WTC11 (cell line): ENCODE data around the gene ABHD6. TPM values are rescaled to one million over a fixed set of nuclear protein-coding genes. Genes with fewer than 3 reads are reported as not detected.
A peak's percentile ranks its signal among the peaks of the same experiment; 100 is the strongest.
"Not testable (repeated sequence)": the region's sequence is repeated elsewhere in the genome, so short reads cannot be mapped to it uniquely, and the experiment has no call there.

Source experiments
- ATAC-seq: fragments of 200-7000 bp; cut with Tn5 transposase; 2 replicates; pipeline ENCODE4 v1.10.0; 2021; ENCODE audit warnings: mild to moderate bottlenecking, moderate library complexity
- CTCF ChIA-PET: fragments of 300-600 bp; sonication (Branson Sonifier 250); formaldehyde crosslinking; loops from one replicate; lab custom pipeline; 2021; ENCODE audit warnings: antibody characterized with exemption; lab: Charles Lee
- POLR2A ChIA-PET: fragments of 350-600 bp; sonication (Branson Sonifier 250); formaldehyde crosslinking; loops from one replicate; lab custom pipeline; 2021; ENCODE audit warnings: antibody characterized with exemption; lab: Charles Lee
- DNase-seq: peaks from one replicate; pipeline ENCODE4 v3.0.0; 2021; ENCODE audit warnings: low spot score
- H3K27ac Mint-ChIP-seq: 2 replicates; pipeline ENCODE4 v1.8.0; 2021; ENCODE audit warnings: mixed read lengths
- H3K27me3 Mint-ChIP-seq: 2 replicates; pipeline ENCODE4 v1.8.0; 2021; ENCODE audit warnings: low read depth, mild to moderate bottlenecking, moderate library complexity, mixed read lengths
- H3K36me3 Mint-ChIP-seq: 2 replicates; pipeline ENCODE4 v1.8.0; 2021; ENCODE audit warnings: mixed read lengths
- H3K4me1 Mint-ChIP-seq: 2 replicates; pipeline ENCODE4 v1.8.0; 2022; ENCODE audit warnings: mixed read lengths
- H3K4me3 Mint-ChIP-seq: 2 replicates; pipeline ENCODE4 v1.8.0; 2021; ENCODE audit warnings: mild to moderate bottlenecking, moderate library complexity, mixed read lengths
- H3K9me3 Mint-ChIP-seq: 2 replicates; pipeline ENCODE4 v1.8.0; 2021; ENCODE audit warnings: mixed read lengths
- AR ChIP-seq: fragments of 250-450 bp; sonication (Bioruptor Pico); IDR thresholded peaks from 2 replicates; pipeline ENCODE4 v1.9.0; 2021; ENCODE audit warnings: mild to moderate bottlenecking
- ATF1 ChIP-seq: sonication (generic); formaldehyde crosslinking; IDR thresholded peaks from 2 replicates; pipeline ENCODE4 v1.8.1; 2023; ENCODE audit warnings: mild to moderate bottlenecking, moderate library complexity, missing genetic modification reagents
- EMX1 ChIP-seq: fragments of 250-450 bp; sonication (Bioruptor Pico); IDR thresholded peaks from 2 replicates; pipeline ENCODE4 v1.8.0; 2021; ENCODE audit warnings: mild to moderate bottlenecking
- ERG ChIP-seq: fragments of 250-450 bp; sonication (Bioruptor Pico); IDR thresholded peaks from 2 replicates; pipeline ENCODE4 v1.8.0; 2021; ENCODE audit warnings: mild to moderate bottlenecking
- ESRRA ChIP-seq: sonication (generic); formaldehyde crosslinking; IDR thresholded peaks from 2 replicates; pipeline ENCODE4 v1.8.1; 2022; ENCODE audit warnings: mild to moderate bottlenecking, missing genetic modification reagents, borderline replicate concordance
- ETV6 ChIP-seq: sonication (generic); formaldehyde crosslinking; IDR thresholded peaks from 2 replicates; pipeline ENCODE4 v1.8.1; 2022; ENCODE audit warnings: mild to moderate bottlenecking, missing genetic modification reagents
- GABPB1 ChIP-seq: sonication (generic); formaldehyde crosslinking; IDR thresholded peaks from 2 replicates; pipeline ENCODE4 v1.8.1; 2023; ENCODE audit warnings: mild to moderate bottlenecking, missing genetic modification reagents
- GTF2I ChIP-seq: fragments of 250-450 bp; sonication (Bioruptor Pico); conservative IDR thresholded peaks from 2 replicates; pipeline ENCODE4 v1.4.0; 2021; ENCODE audit warnings: mild to moderate bottlenecking
- MLX ChIP-seq: sonication (generic); formaldehyde crosslinking; IDR thresholded peaks from 2 replicates; pipeline ENCODE4 v1.8.1; 2023; ENCODE audit warnings: mild to moderate bottlenecking, missing genetic modification reagents, moderate library complexity
- MXD4 ChIP-seq: fragments of 250-450 bp; sonication (Bioruptor Pico); IDR thresholded peaks from 2 replicates; pipeline ENCODE4 v1.8.0; 2021; ENCODE audit warnings: mild to moderate bottlenecking, moderate library complexity, borderline replicate concordance
- NR3C1 ChIP-seq: sonication (generic); formaldehyde crosslinking; conservative IDR thresholded peaks from 2 replicates; pipeline ENCODE4 v1.8.1; 2023; ENCODE audit warnings: low read depth, mild to moderate bottlenecking, missing genetic modification reagents
- SP1 ChIP-seq: sonication (generic); formaldehyde crosslinking; conservative IDR thresholded peaks from 2 replicates; pipeline ENCODE4 v1.8.1; 2022; ENCODE audit warnings: missing genetic modification reagents
- ZMAT4 ChIP-seq: fragments of 250-450 bp; sonication (Bioruptor Pico); IDR thresholded peaks from 2 replicates; pipeline ENCODE4 v1.9.0; 2021; ENCODE audit warnings: mild to moderate bottlenecking
- ZNF121 ChIP-seq: sonication (generic); formaldehyde crosslinking; IDR thresholded peaks from 2 replicates; pipeline ENCODE4 v1.8.0; 2023; ENCODE audit warnings: missing genetic modification reagents
- ZNF317 ChIP-seq: sonication (generic); formaldehyde crosslinking; IDR thresholded peaks from 2 replicates; pipeline ENCODE4 v1.8.1; 2023; ENCODE audit warnings: low read depth, mild to moderate bottlenecking, moderate library complexity, missing genetic modification reagents, borderline replicate concordance
- ZNF425 ChIP-seq: fragments of 250-450 bp; sonication (Bioruptor Pico); conservative IDR thresholded peaks from 2 replicates; pipeline ENCODE4 v1.9.0; 2021; ENCODE audit warnings: mild to moderate bottlenecking
- ZSCAN18 ChIP-seq: fragments of 250-450 bp; sonication (Bioruptor Pico); IDR thresholded peaks from 2 replicates; pipeline ENCODE4 v2.1.2; 2022; ENCODE audit warnings: mild to moderate bottlenecking, moderate library complexity
- total RNA-seq: library from RNA; stranded (reverse); gene quantifications from 3 replicates; pipeline ENCODE4 v1.2.3, GENCODE V29; 2021

The ABHD6 gene
- total RNA-seq, 1 experiment from 2014 or later = 5.4 TPM

- no peak for ATAC-seq
- Mint-ChIP-seq H3K4me1 (peaks cover 8% of the 10 kb centered on the region), H3K27ac (no peak overlapping the region; the same call in 1 of the 2 replicates), H3K9me3 (no peaks in the 10 kb centered on the region), H3K36me3 (no peaks in the 10 kb centered on the region), H3K4me3 (no peak overlapping the region), H3K27me3 (peaks cover 27% of the 10 kb centered on the region)
- ChIA-PET CTCF (interaction anchor here (0.7 to 2.2 kb wide), 6 partner anchors 9 to 65 kb away, joined by 3 to 11 read pairs (median 6); partner anchors contain the start of genes HTD2 and RPP14), POLR2A (no interaction called here)
- no peak for DNase-seq
- TF ChIP-seq AR (CRISPR knock-in tag) (no peak), ZNF121 (no peak), ATF1 (CRISPR knock-in tag) (no peak), GABPB1 (CRISPR knock-in tag) (peak; percentile 51; the same call in 1 of the 2 replicates)
- TF ChIP-seq, all 79 proteins: peak for 1
Measured at GRCh38 chr3:58241306-58242044, 3.9 kb downstream of the ABHD6 start.

GRCh38 chr3:58242340-58242739 is 4.7 kb downstream of the ABHD6 start:
- Mint-ChIP-seq H3K4me1 (peaks cover 6% of the 10 kb centered on the region), H3K9me3 (no peaks in the 10 kb centered on the region), H3K36me3 (no peaks in the 10 kb centered on the region), H3K27me3 (peaks cover 20% of the 10 kb centered on the region), H3K4me3 (no peak overlapping the region), H3K27ac (no peak overlapping the region)
- ATAC-seq = no peak
- DNase-seq = no peak
- ChIA-PET CTCF (interaction anchor here (1.5 to 2.2 kb wide), 4 partner anchors 25 to 64 kb away, joined by 5 to 11 read pairs (median 6); partner anchors contain the start of genes HTD2 and RPP14), POLR2A (no interaction called here)
- TF ChIP-seq ZNF317 (CRISPR knock-in tag) = no peak

- H3K4me1 Mint-ChIP-seq, H3K9me3 Mint-ChIP-seq, H3K4me3 Mint-ChIP-seq, POLR2A ChIA-PET, H3K36me3 Mint-ChIP-seq, DNase-seq, ATAC-seq, H3K27ac Mint-ChIP-seq: not testable (repeated sequence)
- peaks cover 20% of the 10 kb centered on the region for H3K27me3 Mint-ChIP-seq
- CTCF ChIA-PET = interaction anchor here (1.7 kb wide), 1 partner anchor 26 kb away, joined by 7 read pairs; no protein-coding TSS in a partner anchor
Measured at GRCh38 chr3:58242860-58243259, 5.3 kb downstream of the ABHD6 start.

- Mint-ChIP-seq H3K27me3 (peaks cover 8% of the 10 kb centered on the region), H3K4me1 (no peaks in the 10 kb centered on the region; the same call in none of the 2 replicates), H3K4me3 (no peak overlapping the region), H3K36me3 (no peaks in the 10 kb centered on the region), H3K27ac (no peak overlapping the region), H3K9me3 (no peaks in the 10 kb centered on the region)
- ATAC-seq = no peak
- DNase-seq = no peak
- CTCF ChIA-PET = interaction anchor here (0.7 kb wide), 1 partner anchor 66 kb away, joined by 4 read pairs; no protein-coding TSS in a partner anchor
- POLR2A ChIA-PET = no interaction called here
- TF ChIP-seq ZSCAN18 (no peak), ERG (no peak), ESRRA (no peak), ZMAT4 (CRISPR knock-in tag) (no peak), ETV6 (no peak), MLX (CRISPR knock-in tag) (no peak), ZNF121 (no peak), MXD4 (CRISPR knock-in tag) (no peak), ZNF425 (CRISPR knock-in tag) (no peak), EMX1 (no peak), NR3C1 (CRISPR knock-in tag) (no peak), SP1 (CRISPR knock-in tag) (no peak), GTF2I (no peak)
Measured at GRCh38 chr3:58243976-58244585, 6.5 kb downstream of the ABHD6 start.
